Left renal pelvis (tissue), 4 donors: Measurements from ENCODE around the gene EPAS1. TPM values are rescaled to one million over a fixed set of nuclear protein-coding genes. Genes with fewer than 3 reads are reported as not detected.

ENCODE experiments used
- DNase-seq, 4 donors: peaks; one replicate each; pipeline ENCODE4 v3.0.0-alpha.2; 2013; ENCODE audit warnings: low read depth in 4 of 4, low spot score in 3 of 4
- polyA plus RNA-seq, 4 donors: library from polyadenylated mRNA; unstranded; fragments of 120-200 nt; gene quantifications; one replicate each; pipeline ENCODE4 v1.2.1, GENCODE V29; 2013; ENCODE audit not compliant: insufficient read length in 4 of 4

Gene EPAS1
- polyA plus RNA-seq, 4 donors, result 23.0 to 58.5 (median 48.1) TPM

GRCh38 chr2:46380038-46380940 lies 83.1 kb downstream of the EPAS1 start:
- DNase-seq, result no peak

GRCh38 chr2:46381263-46381849 lies 84.1 kb downstream of the EPAS1 start:
- no peak for DNase-seq

GRCh38 chr2:46381871-46382270 lies 84.7 kb downstream of the EPAS1 start:
- DNase-seq, result no peak

GRCh38 chr2:46382331-46383112 lies 85.3 kb downstream of the EPAS1 start:
- no peak for DNase-seq

GRCh38 chr2:46383113-46383395 lies 85.8 kb downstream of the EPAS1 start:
- DNase-seq, result no peak

- DNase-seq, result no peak
Measured at GRCh38 chr2:46383784-46384456, 86.7 kb downstream of the EPAS1 start.

GRCh38 chr2:46384457-46384815 lies 87.2 kb downstream of the EPAS1 start:
- DNase-seq, result no peak

- DNase-seq, result no peak
Measured at GRCh38 chr2:46385786-46386577, 88.8 kb downstream of the EPAS1 start.

- no peak for DNase-seq
Measured at GRCh38 chr2:46386763-46387162, 89.6 kb downstream of the EPAS1 start.

- DNase-seq, result no peak
Measured at GRCh38 chr2:46387292-46387691, 90.1 kb downstream of the EPAS1 start.

GRCh38 chr2:46387886-46388515 lies 90.8 kb downstream of the EPAS1 start:
- DNase-seq, result no peak

GRCh38 chr2:46388881-46389280 lies 91.7 kb downstream of the EPAS1 start:
- DNase-seq, result no peak

GRCh38 chr2:46389417-46389916 lies 92.3 kb downstream of the EPAS1 start:
- no peak for DNase-seq

GRCh38 chr2:46390036-46390435 lies 92.8 kb downstream of the EPAS1 start:
- DNase-seq, result no peak

- no peak for DNase-seq
Measured at GRCh38 chr2:46390901-46391395, 93.7 kb downstream of the EPAS1 start.

GRCh38 chr2:46392561-46393346 lies 95.5 kb downstream of the EPAS1 start:
- no peak for DNase-seq

GRCh38 chr2:46393347-46393820 lies 96.2 kb downstream of the EPAS1 start:
- DNase-seq, result no peak

- DNase-seq, result no peak
Measured at GRCh38 chr2:46393865-46394264, 96.7 kb downstream of the EPAS1 start.
